ENCODE data around the gene SLC25A19.

DNA sequence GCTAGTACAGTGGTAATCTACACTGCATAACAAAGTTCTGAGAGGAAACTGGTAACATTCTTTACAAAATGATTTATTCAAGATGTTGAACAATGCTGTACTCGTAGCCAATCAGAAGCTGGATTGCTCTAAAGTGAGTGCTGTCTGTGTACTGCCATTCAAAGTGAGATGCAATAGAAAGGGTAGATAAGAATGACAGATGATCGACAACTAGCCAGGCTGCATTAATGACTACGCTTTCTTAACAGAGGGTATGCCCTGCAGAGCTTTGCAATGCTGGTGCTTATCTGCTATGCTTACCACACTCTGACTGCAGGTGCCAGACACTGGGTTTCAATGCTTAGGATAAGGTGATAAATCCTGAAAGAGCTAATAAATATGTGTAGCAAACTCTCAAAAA, 46.1 kb upstream of the SLC25A19 start:
- TF ChIP-seq, protein P1, sequence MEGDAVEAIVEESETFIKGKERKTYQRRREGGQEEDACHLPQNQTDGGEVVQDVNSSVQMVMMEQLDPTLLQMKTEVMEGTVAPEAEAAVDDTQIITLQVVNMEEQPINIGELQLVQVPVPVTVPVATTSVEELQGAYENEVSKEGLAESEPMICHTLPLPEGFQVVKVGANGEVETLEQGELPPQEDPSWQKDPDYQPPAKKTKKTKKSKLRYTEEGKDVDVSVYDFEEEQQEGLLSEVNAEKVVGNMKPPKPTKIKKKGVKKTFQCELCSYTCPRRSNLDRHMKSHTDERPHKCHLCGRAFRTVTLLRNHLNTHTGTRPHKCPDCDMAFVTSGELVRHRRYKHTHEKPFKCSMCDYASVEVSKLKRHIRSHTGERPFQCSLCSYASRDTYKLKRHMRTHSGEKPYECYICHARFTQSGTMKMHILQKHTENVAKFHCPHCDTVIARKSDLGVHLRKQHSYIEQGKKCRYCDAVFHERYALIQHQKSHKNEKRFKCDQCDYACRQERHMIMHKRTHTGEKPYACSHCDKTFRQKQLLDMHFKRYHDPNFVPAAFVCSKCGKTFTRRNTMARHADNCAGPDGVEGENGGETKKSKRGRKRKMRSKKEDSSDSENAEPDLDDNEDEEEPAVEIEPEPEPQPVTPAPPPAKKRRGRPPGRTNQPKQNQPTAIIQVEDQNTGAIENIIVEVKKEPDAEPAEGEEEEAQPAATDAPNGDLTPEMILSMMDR (IDR thresholded peaks at IDR 0.05; ENCODE audit: low read length), result no peak
- no peak for TF ChIP-seq EZH2 (IDR thresholded peaks at IDR 0.05; ENCODE audit: borderline replicate concordance, low read length)

Data from OCI-LY1 (cell line).